Measurements from ENCODE around the gene TUBB3. TPM values are rescaled to one million over a fixed set of nuclear protein-coding genes. Genes with fewer than 3 reads are reported as not detected.

The TUBB3 gene
- total and polyA plus RNA-seq, 2 of the 4 experiments (the other 2 are of a cell fraction), result 311 to 410 TPM

- Histone ChIP-seq H2BK20ac (ENCODE audit: low read depth, low read length) (no peak overlapping the region), H2AK9ac (replicated peaks; ENCODE audit: low read depth, low read length, poor library complexity) (no peak overlapping the region), H4K8ac (ENCODE audit: low read depth in 2 of 2, low read length in 2 of 2) (no peak overlapping the region), H3K9ac (ENCODE audit: low read depth, low read length) (no peak overlapping the region), H3K4me1 (ENCODE audit: control insufficient read depth, insufficient read depth, low read length) (peaks cover 12% of the 10 kb centered on the region), H3K23ac (ENCODE audit: low read depth, low read length) (no peak overlapping the region), H3K4me3 (ENCODE audit: insufficient read depth, low read depth, low read length) (no peak overlapping the region; the same call in 1 of the 2 replicates), H3K18ac (ENCODE audit: low read depth, low read length) (no peak overlapping the region), H3K79me1 (ENCODE audit: low read depth in 1 of 2, low read length in 2 of 2) (peaks cover 17 to 72% of the 10 kb centered on the region in 2 experiments), H3K14ac (replicated peaks; ENCODE audit: low read depth, low read length) (no peak overlapping the region), H3K27me3 (ENCODE audit: control insufficient read depth, insufficient read depth, low read length) (no peaks in the 10 kb centered on the region), H3K4ac (ENCODE audit: low read depth, low read length) (no peak overlapping the region), H4K5ac (ENCODE audit: low read depth, low read length) (no peak overlapping the region), H3K9me3 (ENCODE audit: control insufficient read depth, insufficient read depth, low read length) (no peaks in the 10 kb centered on the region), H2AFZ (replicated peaks; ENCODE audit: low read length, poor library complexity) (no peak overlapping the region), H2BK120ac (ENCODE audit: low read depth, low read length) (no peak overlapping the region), H4K91ac (ENCODE audit: insufficient read depth, low read depth, low read length) (no peak overlapping the region), H3K36me3 (ENCODE audit: control insufficient read depth, insufficient read depth, low read length) (peaks cover 7% of the 10 kb centered on the region; the same call in 1 of the 2 replicates), H2BK15ac (ENCODE audit: low read depth, low read length) (no peak overlapping the region), H3K4me2 (ENCODE audit: low read depth, low read length) (peak overlapping the region; percentile 85; the same call in 1 of the 2 replicates), H3K27ac (ENCODE audit: insufficient read depth, low read length) (no peak overlapping the region), H3K56ac (ENCODE audit: extremely low read depth, insufficient read depth, low read length) (no peak overlapping the region), H4K20me1 (ENCODE audit: insufficient read depth, low read length) (peaks cover 55% of the 10 kb centered on the region), H3K9me1 (ENCODE audit: insufficient read depth, low read length) (peaks cover 10% of the 10 kb centered on the region; the same call in 1 of the 2 replicates), H2AK5ac (ENCODE audit: low read depth, low read length) (no peak overlapping the region; the same call in 1 of the 2 replicates), H2BK5ac (ENCODE audit: low read depth, low read length, poor library complexity, severe bottlenecking) (no peak overlapping the region)
- ATAC-seq (ENCODE audit: low read depth) (no peak), DNase-seq (no peak)
- ChIA-PET POLR2A (ENCODE audit: unreplicated experiment) (interaction anchor here (0.5 to 1.1 kb wide), 3 partner anchors 16 to 238 kb away, joined by 4 to 12 read pairs (median 9); no protein-coding TSS in a partner anchor), CTCF (no interaction called here)
- dilution Hi-C loops (cut with HindIII; ENCODE audit: low sequenced_read_pairs, unreplicated experiment) (no loop called here), in situ Hi-C loops (cut with MboI; ENCODE audit: low sequenced_read_pairs) (no loop called here), intact Hi-C loops (cut with micrococcal nuclease) (loop anchor here (10.0 kb wide), 1 partner anchor 100 kb away; no protein-coding TSS in a partner anchor)
- WGBS, 2 experiments (ENCODE audit: extremely low coverage in 2 of 2, insufficient read length in 1 of 2), result no CpG with 5 or more reads among the region's 4 CpGs
- TF ChIP-seq MAZ (IDR thresholded peaks at IDR 0.05; ENCODE audit: borderline replicate concordance, low read depth, low read length) (no peak), MXI1 (IDR thresholded peaks at IDR 0.05; ENCODE audit: borderline replicate concordance, low read depth, low read length) (no peak), USF2 (IDR thresholded peaks at IDR 0.05; ENCODE audit: low read depth, low read length) (no peak), RFX5 (IDR thresholded peaks at IDR 0.05; ENCODE audit: low read depth, low read length) (no peak), FOS (IDR thresholded peaks at IDR 0.05; ENCODE audit: low read depth, low read length) (no peak), CHD1 (IDR thresholded peaks at IDR 0.05; ENCODE audit: low read depth, low read length) (no peak), RAD21 (IDR thresholded peaks at IDR 0.05; ENCODE audit: low read length) (no peak), BHLHE40 (IDR thresholded peaks at IDR 0.05; ENCODE audit: low read depth, low read length) (no peak), SMC3 (IDR thresholded peaks at IDR 0.05; ENCODE audit: low read depth, low read length) (no peak), POLR2A (IDR thresholded peaks at IDR 0.05; ENCODE audit: low read depth, low read length) (no peak), CEBPB (IDR thresholded peaks at IDR 0.05; ENCODE audit: low read depth, low read length) (no peak), CTCF (conservative IDR thresholded peaks at IDR 0.05; ENCODE audit: low read depth, low read length) (no peak), ELK1 (IDR thresholded peaks at IDR 0.05; ENCODE audit: borderline replicate concordance, low read depth, low read length) (no peak), RCOR1 (IDR thresholded peaks at IDR 0.05; ENCODE audit: insufficient replicate concordance, low read length) (no peak), NFE2L2 (IDR thresholded peaks at IDR 0.05; ENCODE audit: low read depth, low read length) (no peak), MAFK (IDR thresholded peaks at IDR 0.05; ENCODE audit: low read depth, low read length) (no peak)
- no TSS peak for BruUV-seq (replicated peaks)
Measured at GRCh38 chr16:89924925-89925307, 1.8 kb downstream of the TUBB3 start.

Data from IMR-90 (cell line).